ENCODE results near the gene SUPT20HL2. TPM values are rescaled to one million over a fixed set of nuclear protein-coding genes. Genes with fewer than 3 reads are reported as not detected.

The SUPT20HL2 gene
- total and polyA plus RNA-seq, 2 of the 8 experiments (the other 6 are each of a cell fraction or from before 2014, with no cell fraction given), result not detected

DNA sequence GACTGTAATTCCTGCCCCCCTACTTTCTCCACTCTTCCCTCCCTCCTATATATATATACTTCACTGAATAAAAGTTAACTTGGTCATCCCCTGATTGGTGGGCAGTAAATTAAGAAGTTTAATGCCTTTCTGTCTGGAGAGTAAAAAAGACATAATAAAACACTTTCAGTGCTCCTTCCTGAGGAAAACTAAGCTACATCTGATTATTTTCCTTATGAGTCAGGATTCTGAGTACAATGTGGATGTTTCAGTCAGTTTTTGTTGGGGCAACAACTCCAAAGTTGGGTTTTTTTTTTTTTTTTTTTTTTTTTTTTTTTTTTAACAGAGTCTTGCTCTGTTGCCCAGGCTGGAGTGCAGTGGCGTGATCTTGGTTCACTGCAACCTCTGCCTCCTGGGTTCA lies 22.0 kb upstream of the SUPT20HL2 start (continued):
- TF ChIP-seq, protein P1, sequence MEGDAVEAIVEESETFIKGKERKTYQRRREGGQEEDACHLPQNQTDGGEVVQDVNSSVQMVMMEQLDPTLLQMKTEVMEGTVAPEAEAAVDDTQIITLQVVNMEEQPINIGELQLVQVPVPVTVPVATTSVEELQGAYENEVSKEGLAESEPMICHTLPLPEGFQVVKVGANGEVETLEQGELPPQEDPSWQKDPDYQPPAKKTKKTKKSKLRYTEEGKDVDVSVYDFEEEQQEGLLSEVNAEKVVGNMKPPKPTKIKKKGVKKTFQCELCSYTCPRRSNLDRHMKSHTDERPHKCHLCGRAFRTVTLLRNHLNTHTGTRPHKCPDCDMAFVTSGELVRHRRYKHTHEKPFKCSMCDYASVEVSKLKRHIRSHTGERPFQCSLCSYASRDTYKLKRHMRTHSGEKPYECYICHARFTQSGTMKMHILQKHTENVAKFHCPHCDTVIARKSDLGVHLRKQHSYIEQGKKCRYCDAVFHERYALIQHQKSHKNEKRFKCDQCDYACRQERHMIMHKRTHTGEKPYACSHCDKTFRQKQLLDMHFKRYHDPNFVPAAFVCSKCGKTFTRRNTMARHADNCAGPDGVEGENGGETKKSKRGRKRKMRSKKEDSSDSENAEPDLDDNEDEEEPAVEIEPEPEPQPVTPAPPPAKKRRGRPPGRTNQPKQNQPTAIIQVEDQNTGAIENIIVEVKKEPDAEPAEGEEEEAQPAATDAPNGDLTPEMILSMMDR (IDR thresholded peaks at IDR 0.05; ENCODE audit: control extremely low read depth in 1 of 3, insufficient read depth in 1 of 3, low read depth in 1 of 3, low read length in 3 of 3), result no peak
- no peak for TF ChIP-seq SRF (IDR thresholded peaks at IDR 0.05; ENCODE audit: low read depth, low read length)
- TF ChIP-seq BCL11A (IDR thresholded peaks at IDR 0.05; ENCODE audit: low read depth in 2 of 2, low read length in 2 of 2), result no peak
- TF ChIP-seq, protein P2, sequence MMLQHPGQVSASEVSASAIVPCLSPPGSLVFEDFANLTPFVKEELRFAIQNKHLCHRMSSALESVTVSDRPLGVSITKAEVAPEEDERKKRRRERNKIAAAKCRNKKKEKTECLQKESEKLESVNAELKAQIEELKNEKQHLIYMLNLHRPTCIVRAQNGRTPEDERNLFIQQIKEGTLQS (IDR thresholded peaks at IDR 0.05; ENCODE audit: insufficient read depth, low read depth, low read length), result no peak
- no peak for TF ChIP-seq EGR1 (IDR thresholded peaks at IDR 0.05; ENCODE audit: borderline replicate concordance, low read depth, low read length)
- no peak for TF ChIP-seq CHD1 (IDR thresholded peaks at IDR 0.05; ENCODE audit: low read depth, low read length)
- TF ChIP-seq RAD21 (IDR thresholded peaks at IDR 0.05 in 1 of 2, conservative IDR thresholded peaks at IDR 0.05 in 1 of 2; ENCODE audit: low read depth in 2 of 2, low read length in 2 of 2), result no peak
